Neural progenitor cell (in vitro differentiated cells): ENCODE results near the gene IRX4. TPM values are rescaled to one million over a fixed set of nuclear protein-coding genes. Genes with fewer than 3 reads are reported as not detected.

Experiments used
- DNase-seq: peaks from one replicate; pipeline ENCODE4 v3.0.0-alpha.2; 2016; ENCODE audit warnings: low spot score
- H2AFZ ChIP-seq: fragments of 200-600 bp; sonication (generic); replicated peaks from 2 replicates; pipeline ENCODE4 v1.6.1; 2016; ENCODE audit warnings: antibody characterized with exemption
- H3F3A ChIP-seq: fragments of 200-600 bp; sonication (generic); 2 replicates; pipeline ENCODE4 v1.6.1; 2016; ENCODE audit warnings: antibody characterized with exemption, low read depth
- H3K27ac ChIP-seq: fragments of 200-600 bp; sonication (generic); 2 replicates; pipeline ENCODE4 v1.5.1; 2016; ENCODE audit warnings: mild to moderate bottlenecking
- H3K27me3 ChIP-seq: fragments of 200-600 bp; sonication (generic); 2 replicates; pipeline ENCODE4 v1.6.1; 2016; ENCODE audit warnings: mild to moderate bottlenecking, moderate library complexity
- H3K36me3 ChIP-seq: fragments of 200-600 bp; sonication (generic); 2 replicates; pipeline ENCODE4 v1.5.1; 2016
- H3K4me1 ChIP-seq: fragments of 200-600 bp; sonication (generic); 2 replicates; pipeline ENCODE4 v1.6.1; 2016; ENCODE audit warnings: mixed run types
- H3K4me2 ChIP-seq: fragments of 200-600 bp; sonication (generic); 2 replicates; pipeline ENCODE4 v1.6.1; 2016
- H3K4me3 ChIP-seq: fragments of 200-600 bp; sonication (generic); 2 replicates; pipeline ENCODE4 v1.5.1; 2016
- H3K79me2 ChIP-seq: fragments of 200-600 bp; sonication (generic); 2 replicates; pipeline ENCODE4 v1.6.1; 2016; ENCODE audit warnings: low read depth
- H3K9ac ChIP-seq: fragments of 200-600 bp; sonication (generic); 2 replicates; pipeline ENCODE4 v1.6.1; 2016
- H3K9me3 ChIP-seq: fragments of 200-600 bp; sonication (generic); 2 replicates; pipeline ENCODE4 v1.5.1; 2016; ENCODE audit warnings: low read depth
- H4K20me1 ChIP-seq: fragments of 200-600 bp; sonication (generic); 2 replicates; pipeline ENCODE4 v1.6.1; 2016; ENCODE audit warnings: low read depth
- H3K27ac Mint-ChIP-seq: 3 replicates; pipeline ENCODE4 v1.8.0; 2021; ENCODE audit warnings: mixed read lengths
- H3K27me3 Mint-ChIP-seq: 2 replicates; pipeline ENCODE4 v1.8.0; 2022; ENCODE audit warnings: low read depth, mild to moderate bottlenecking, inconsistent platforms, moderate library complexity, mixed read lengths; ENCODE audit not compliant: insufficient read depth
- H3K36me3 Mint-ChIP-seq: 3 replicates; pipeline ENCODE4 v1.8.0; 2021; ENCODE audit warnings: mixed read lengths
- H3K4me1 Mint-ChIP-seq: 3 replicates; pipeline ENCODE4 v1.8.0; 2021; ENCODE audit warnings: mixed read lengths
- H3K4me3 Mint-ChIP-seq: 3 replicates; pipeline ENCODE4 v1.8.0; 2021; ENCODE audit warnings: mild to moderate bottlenecking, moderate library complexity, mixed read lengths
- H3K9me3 Mint-ChIP-seq: 3 replicates; pipeline ENCODE4 v1.8.0; 2020; ENCODE audit warnings: mixed read lengths
- EZH2 ChIP-seq: fragments of 200-600 bp; sonication (generic); IDR thresholded peaks from 2 replicates; pipeline ENCODE4 v1.6.1; 2017; ENCODE audit warnings: antibody characterized with exemption, mild to moderate bottlenecking, moderate library complexity
- EZH2phosphoT487 ChIP-seq: fragments of 200-600 bp; sonication (generic); IDR thresholded peaks from 2 replicates; pipeline ENCODE4 v1.6.1; 2017; ENCODE audit warnings: antibody characterized with exemption
- total RNA-seq: library from RNA; depleted of rRNA; stranded (reverse); fragments of >200 nt; gene quantifications from 2 replicates; pipeline ENCODE4 v1.2.3, GENCODE V29; 2015; ENCODE audit warnings: low replicate concordance
- TF ChIP-seq, protein P1 (sequence below): fragments of 200-600 bp; sonication (generic); IDR thresholded peaks from 2 replicates; pipeline ENCODE4 v1.5.1; 2017; ENCODE audit warnings: antibody characterized with exemption, mild to moderate bottlenecking

Gene IRX4
- total RNA-seq, 1 donor from 2014 or later: not detected

DNA sequence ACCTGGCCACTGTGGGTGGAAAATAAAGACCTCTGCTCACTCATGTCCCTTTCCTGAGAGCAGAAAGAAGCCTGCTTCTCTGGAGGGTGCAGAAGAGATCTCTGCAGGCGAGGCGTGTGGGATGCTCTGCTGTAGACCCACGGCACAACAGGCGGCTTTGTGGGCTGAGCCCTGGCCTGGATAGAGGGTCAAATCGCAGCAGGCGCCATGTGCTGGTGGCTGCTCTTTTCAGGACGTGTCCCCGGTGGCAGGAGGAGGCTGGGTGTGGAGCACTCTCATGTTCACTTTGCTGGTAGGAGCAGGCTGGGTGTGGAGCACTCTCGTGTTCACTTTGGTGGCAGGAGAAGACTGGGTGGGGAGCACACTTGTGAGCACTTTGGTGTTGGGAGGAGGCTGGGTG lies 35.1 kb downstream of the IRX4 start:
- no peak overlapping the region for H3K27ac ChIP-seq
- Mint-ChIP-seq H3K4me1 (peaks cover 27% of the 10 kb centered on the region), H3K27me3 (peaks cover 15% of the 10 kb centered on the region), H3K9me3 (no peaks in the 10 kb centered on the region), H3K4me3 (no peak overlapping the region), H3K36me3 (no peaks in the 10 kb centered on the region), H3K27ac (no peak overlapping the region)
- H2AFZ ChIP-seq: no peak overlapping the region
- no peak for TF ChIP-seq EZH2
- H3K27me3 ChIP-seq: peaks cover 78% of the 10 kb centered on the region
- no peak overlapping the region for H3K9ac ChIP-seq
- no peak overlapping the region for H3K4me2 ChIP-seq
- H3K4me3 ChIP-seq: no peak overlapping the region
- no peak for DNase-seq
- peaks cover 18% of the 10 kb centered on the region for H3K4me1 ChIP-seq
- no peaks in the 10 kb centered on the region for H4K20me1 ChIP-seq
- H3K36me3 ChIP-seq: no peaks in the 10 kb centered on the region
- no peaks in the 10 kb centered on the region for H3F3A ChIP-seq
- H3K9me3 ChIP-seq: no peaks in the 10 kb centered on the region
- H3K79me2 ChIP-seq: no peaks in the 10 kb centered on the region

GRCh38 chr5:1847056-1847455 lies 35.7 kb downstream of the IRX4 start:
- no peaks in the 10 kb centered on the region for H3F3A ChIP-seq
- H3K36me3 Mint-ChIP-seq: no peaks in the 10 kb centered on the region
- H3K27ac ChIP-seq: no peak overlapping the region
- no peak overlapping the region for H3K4me2 ChIP-seq
- peaks cover 30% of the 10 kb centered on the region for H3K4me1 Mint-ChIP-seq
- peaks cover 72% of the 10 kb centered on the region for H3K27me3 ChIP-seq
- H3K4me3 Mint-ChIP-seq: no peak overlapping the region
- no peaks in the 10 kb centered on the region for H4K20me1 ChIP-seq
- no peak overlapping the region for H2AFZ ChIP-seq
- DNase-seq: no peak
- H3K9me3 Mint-ChIP-seq: no peaks in the 10 kb centered on the region
- no peaks in the 10 kb centered on the region for H3K36me3 ChIP-seq
- H3K27me3 Mint-ChIP-seq: peaks cover 15% of the 10 kb centered on the region
- peaks cover 17% of the 10 kb centered on the region for H3K4me1 ChIP-seq
- H3K9ac ChIP-seq: no peak overlapping the region
- H3K9me3 ChIP-seq: no peaks in the 10 kb centered on the region
- H3K27ac Mint-ChIP-seq: no peak overlapping the region
- H3K79me2 ChIP-seq: no peaks in the 10 kb centered on the region
- no peak overlapping the region for H3K4me3 ChIP-seq
- TF ChIP-seq EZH2 (no peak), EZH2phosphoT487 (no peak)
- TF ChIP-seq, protein P1, sequence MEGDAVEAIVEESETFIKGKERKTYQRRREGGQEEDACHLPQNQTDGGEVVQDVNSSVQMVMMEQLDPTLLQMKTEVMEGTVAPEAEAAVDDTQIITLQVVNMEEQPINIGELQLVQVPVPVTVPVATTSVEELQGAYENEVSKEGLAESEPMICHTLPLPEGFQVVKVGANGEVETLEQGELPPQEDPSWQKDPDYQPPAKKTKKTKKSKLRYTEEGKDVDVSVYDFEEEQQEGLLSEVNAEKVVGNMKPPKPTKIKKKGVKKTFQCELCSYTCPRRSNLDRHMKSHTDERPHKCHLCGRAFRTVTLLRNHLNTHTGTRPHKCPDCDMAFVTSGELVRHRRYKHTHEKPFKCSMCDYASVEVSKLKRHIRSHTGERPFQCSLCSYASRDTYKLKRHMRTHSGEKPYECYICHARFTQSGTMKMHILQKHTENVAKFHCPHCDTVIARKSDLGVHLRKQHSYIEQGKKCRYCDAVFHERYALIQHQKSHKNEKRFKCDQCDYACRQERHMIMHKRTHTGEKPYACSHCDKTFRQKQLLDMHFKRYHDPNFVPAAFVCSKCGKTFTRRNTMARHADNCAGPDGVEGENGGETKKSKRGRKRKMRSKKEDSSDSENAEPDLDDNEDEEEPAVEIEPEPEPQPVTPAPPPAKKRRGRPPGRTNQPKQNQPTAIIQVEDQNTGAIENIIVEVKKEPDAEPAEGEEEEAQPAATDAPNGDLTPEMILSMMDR: no peak

- peaks cover 15% of the 10 kb centered on the region for H3K27me3 Mint-ChIP-seq
Observed at GRCh38 chr5:1846583-1846982, 36.1 kb downstream of the IRX4 start.

GRCh38 chr5:1845696-1846095 lies 37.0 kb downstream of the IRX4 start:
- Histone ChIP-seq H3K9ac (no peak overlapping the region), H3F3A (no peaks in the 10 kb centered on the region), H3K4me2 (no peak overlapping the region), H3K4me1 (peaks cover 13% of the 10 kb centered on the region), H3K4me3 (no peak overlapping the region), H3K79me2 (no peaks in the 10 kb centered on the region), H4K20me1 (no peaks in the 10 kb centered on the region), H3K27ac (no peak overlapping the region), H3K9me3 (no peaks in the 10 kb centered on the region), H3K27me3 (peaks cover 58% of the 10 kb centered on the region), H3K36me3 (no peaks in the 10 kb centered on the region), H2AFZ (no peak overlapping the region)
- TF ChIP-seq, protein P1: no peak
- TF ChIP-seq EZH2phosphoT487 (no peak), EZH2 (no peak)
- H3K27ac Mint-ChIP-seq: no peak overlapping the region
- DNase-seq: no peak
- H3K9me3 Mint-ChIP-seq: no peaks in the 10 kb centered on the region
- peaks cover 15% of the 10 kb centered on the region for H3K27me3 Mint-ChIP-seq
- peaks cover 27% of the 10 kb centered on the region for H3K4me1 Mint-ChIP-seq
- no peaks in the 10 kb centered on the region for H3K36me3 Mint-ChIP-seq
- H3K4me3 Mint-ChIP-seq: no peak overlapping the region

More at GRCh38 chr5:1846583-1846982, 36.1 kb downstream of the IRX4 start:
- Histone ChIP-seq H3K79me2 (no peaks in the 10 kb centered on the region), H3K4me2 (no peak overlapping the region), H3K4me1 (peaks cover 13% of the 10 kb centered on the region), H3K4me3 (no peak overlapping the region), H4K20me1 (no peaks in the 10 kb centered on the region), H3K36me3 (no peaks in the 10 kb centered on the region), H3K9me3 (no peaks in the 10 kb centered on the region), H3K27me3 (peaks cover 67% of the 10 kb centered on the region), H3F3A (no peaks in the 10 kb centered on the region), H3K9ac (no peak overlapping the region), H2AFZ (no peak overlapping the region), H3K27ac (no peak overlapping the region)
- Mint-ChIP-seq H3K36me3 (no peaks in the 10 kb centered on the region), H3K4me1 (peaks cover 30% of the 10 kb centered on the region), H3K4me3 (no peak overlapping the region), H3K27ac (no peak overlapping the region), H3K9me3 (no peaks in the 10 kb centered on the region)
- TF ChIP-seq, protein P1: no peak
- TF ChIP-seq EZH2: no peak
- TF ChIP-seq EZH2phosphoT487: no peak
- DNase-seq: no peak
